B cell (primary cell): ENCODE data around the gene RFWD3. TPM values are rescaled to one million over a fixed set of nuclear protein-coding genes. Genes with fewer than 3 reads are reported as not detected.

ENCODE experiments used
- ATAC-seq: fragments of 200-7000 bp; cut with Tn5 transposase; one replicate; pipeline ENCODE4 v1.10.0; 2021; ENCODE audit warnings: low read depth, mild to moderate bottlenecking, moderate number of reproducible peaks, moderate library complexity
- CTCF ChIA-PET: fragments of 350-600 bp; sonication (Branson Sonifier 250); formaldehyde crosslinking; loops from one replicate; lab custom pipeline; 2021; ENCODE audit warnings: antibody characterized with exemption, inconsistent platforms; lab: Charles Lee
- POLR2A ChIA-PET: fragments of 350-600 bp; sonication (Branson Sonifier 250); formaldehyde crosslinking; loops from one replicate; lab custom pipeline; 2021; ENCODE audit warnings: antibody characterized with exemption; lab: Charles Lee
- DNase-seq: peaks from one replicate; pipeline ENCODE4 v3.0.0; 2013
- H2AFZ ChIP-seq: 2 replicates; pipeline ENCODE4 v1.6.1; 2012; ENCODE audit warnings: mild to moderate bottlenecking, low read depth, low read length; ENCODE audit not compliant: insufficient read depth, poor library complexity, severe bottlenecking
- H3K27ac ChIP-seq, 2 donors: 1 replicate in 1 of 2; 2 replicates in 1 of 2; pipeline ENCODE4 v1.5.1; 2012 to 2013; ENCODE audit warnings: low read length in 2 of 2, mild to moderate bottlenecking in 2 of 2, moderate library complexity in 1 of 2
- H3K27me3 ChIP-seq, 4 experiments: fragments of 200-600 bp in 1 of 4; sonication (generic) in 1 of 4; replicated peaks in 1 of 4; 1 replicate in 2 of 4; 2 replicates in 2 of 4; pipeline versions ENCODE4 v1.6.1 to v1.7.0; 2013 to 2016; ENCODE audit warnings: low read length in 3 of 4, mild to moderate bottlenecking in 2 of 4, mixed read lengths in 1 of 4, moderate library complexity in 1 of 4; ENCODE audit not compliant: insufficient read depth in 4 of 4, control insufficient read depth in 3 of 4; ENCODE audit errors: control extremely low read depth in 1 of 4
- H3K36me3 ChIP-seq, 2 experiments: replicated peaks in 1 of 2; 1 replicate in 1 of 2; 2 replicates in 1 of 2; pipeline versions ENCODE4 v1.6.1 to v1.7.1; 2013; ENCODE audit warnings: low read length in 1 of 2; ENCODE audit not compliant: insufficient read depth in 2 of 2, control insufficient read depth in 1 of 2; ENCODE audit errors: control extremely low read depth in 1 of 2, extremely low read depth in 1 of 2
- H3K4me1 ChIP-seq, 2 donors: fragments of 200-600 bp in 1 of 2; sonication (generic) in 1 of 2; 1 replicate in 1 of 2; 2 replicates in 1 of 2; pipeline versions ENCODE4 v1.5.1 to v1.6.1; 2013 to 2017; ENCODE audit warnings: low read length in 2 of 2; ENCODE audit not compliant: control insufficient read depth in 2 of 2, insufficient read depth in 2 of 2
- H3K4me2 ChIP-seq: replicated peaks from 2 replicates; pipeline ENCODE3; 2012; ENCODE audit warnings: mild to moderate bottlenecking, low read depth, low read length; ENCODE audit not compliant: poor library complexity, severe bottlenecking
- H3K4me3 ChIP-seq, 5 experiments: fragments of 200-600 bp in 1 of 5; sonication (generic) in 1 of 5; 1 replicate in 3 of 5; 2 replicates in 2 of 5; pipeline versions ENCODE4 v1.5.1 to v1.7.0; 2011 to 2016; ENCODE audit warnings: low read length in 4 of 5, mild to moderate bottlenecking in 4 of 5, low read depth in 2 of 5, control low read depth in 1 of 5, moderate library complexity in 1 of 5; ENCODE audit not compliant: insufficient read depth in 1 of 5; ENCODE audit errors: control extremely low read depth in 1 of 5, extremely low read depth in 1 of 5
- H3K79me2 ChIP-seq: fragments of 200-600 bp; sonication (generic); one replicate; pipeline ENCODE4 v1.6.0; 2016; ENCODE audit warnings: low read length; ENCODE audit not compliant: control insufficient read depth, insufficient read depth
- H3K9ac ChIP-seq: fragments of 200-600 bp; sonication (generic); 2 replicates; pipeline ENCODE4 v1.6.1; 2017; ENCODE audit warnings: mild to moderate bottlenecking, low read length, moderate library complexity
- H3K9me3 ChIP-seq, 3 donors: one replicate each; pipeline versions ENCODE4 v1.6.1 to v1.7.1; 2013; ENCODE audit warnings: low read length in 2 of 3; ENCODE audit not compliant: control insufficient read depth in 2 of 3, insufficient read depth in 1 of 3; ENCODE audit errors: control extremely low read depth in 1 of 3
- H4K20me1 ChIP-seq: 2 replicates; pipeline ENCODE4 v1.6.0; 2012; ENCODE audit warnings: mild to moderate bottlenecking, low read length; ENCODE audit not compliant: insufficient read depth, control insufficient read depth, poor library complexity, severe bottlenecking
- H3K27ac Mint-ChIP-seq: one replicate; pipeline ENCODE4 v1.8.0; 2021; ENCODE audit warnings: mixed read lengths
- H3K27me3 Mint-ChIP-seq: one replicate; pipeline ENCODE4 v1.8.0; 2021; ENCODE audit warnings: mixed read lengths
- H3K4me1 Mint-ChIP-seq: one replicate; pipeline ENCODE4 v1.8.0; 2021; ENCODE audit warnings: mixed read lengths
- H3K4me3 Mint-ChIP-seq: one replicate; pipeline ENCODE4 v1.8.0; 2021; ENCODE audit warnings: mixed read lengths
- H3K9me3 Mint-ChIP-seq: one replicate; pipeline ENCODE4 v1.8.0; 2022; ENCODE audit warnings: mixed read lengths; ENCODE audit not compliant: insufficient read depth
- CTCF ChIP-seq: fragments of 200-600 bp; IDR thresholded peaks from one replicate; pipeline ENCODE4 v1.8.0; 2022; ENCODE audit warnings: antibody characterized with exemption, mild to moderate bottlenecking
- EZH2 ChIP-seq: IDR thresholded peaks from 2 replicates; pipeline ENCODE4 v1.6.1; 2012; ENCODE audit warnings: borderline replicate concordance, low read depth, mild to moderate bottlenecking, moderate library complexity, low read length; ENCODE audit not compliant: insufficient read depth, poor library complexity, severe bottlenecking
- WGBS: methylation state at CpG from one replicate; pipeline ENCODE4 v1.1.5; 2013; ENCODE audit warnings: missing lambda C conversion rate; ENCODE audit not compliant: insufficient coverage; 5-methylcytosine and 5-hydroxymethylcytosine counted together
- intact Hi-C: fragments of 100-400 bp; cut with micrococcal nuclease; formaldehyde crosslinking; loops from one replicate; pipeline ENCODE4 v1.10.0; 2022
- polyA plus RNA-seq: library from polyadenylated mRNA; depleted of rRNA; stranded (reverse); fragments of >200 nt; gene quantifications from 2 replicates; pipeline ENCODE4 v1.2.3, GENCODE V29; 2012
- total RNA-seq, 2 donors: library from RNA; stranded (reverse); fragments of 120-200 nt in 1 of 2; gene quantifications; 1 replicate in 1 of 2; 2 replicates in 1 of 2; pipeline versions ENCODE4 v1.2.3 to v1.2.4, GENCODE V29; 2013 to 2022

Gene RFWD3
- total and polyA plus RNA-seq, 2 donors (not counting 1 experiment from before 2014, with no cell fraction given), result 19.7 to 63.3 TPM

GRCh38 chr16:74575175-74575806 is 91.4 kb downstream of the RFWD3 start:
- Histone ChIP-seq H2AFZ (no peak overlapping the region), H3K9ac (no peak overlapping the region), H3K27ac (no peak overlapping the region), H3K4me1 (peaks cover 0 to 3% of the 10 kb centered on the region in 2 donors), H3K9me3 (no peaks in the 10 kb centered on the region), H3K36me3 (no peaks in the 10 kb centered on the region), H3K79me2 (peaks cover 99% of the 10 kb centered on the region), H3K27me3 (no peaks in the 10 kb centered on the region), H3K4me2 (no peak overlapping the region), H3K4me3 (no peak overlapping the region), H4K20me1 (peaks cover 75% of the 10 kb centered on the region)
- no peaks in the 10 kb centered on the region for H3K27me3 Mint-ChIP-seq
- intact Hi-C loops, result no loop called here
- H3K9me3 Mint-ChIP-seq, result no peaks in the 10 kb centered on the region
- H3K4me3 Mint-ChIP-seq, result no peak overlapping the region
- ChIA-PET CTCF (no interaction called here), POLR2A (no interaction called here)
- no peak for DNase-seq
- TF ChIP-seq CTCF (no peak), EZH2 (no peak)
- 100% methylated on average over 1 of the region's 7 CpGs for WGBS
- ATAC-seq, result no peak
- peaks cover 54% of the 10 kb centered on the region for H3K4me1 Mint-ChIP-seq
- H3K27ac Mint-ChIP-seq, result no peak overlapping the region

GRCh38 chr16:74574146-74574545 is 92.5 kb downstream of the RFWD3 start:
- Histone ChIP-seq H3K4me2 (no peak overlapping the region), H4K20me1 (peaks cover 77% of the 10 kb centered on the region), H3K79me2 (peaks cover 99% of the 10 kb centered on the region), H3K4me3 (no peak overlapping the region), H3K9me3 (no peaks in the 10 kb centered on the region), H2AFZ (no peak overlapping the region), H3K36me3 (no peaks in the 10 kb centered on the region), H3K4me1 (peaks cover 0 to 3% of the 10 kb centered on the region in 2 donors), H3K9ac (no peak overlapping the region), H3K27me3 (no peaks in the 10 kb centered on the region), H3K27ac (no peak overlapping the region)
- CTCF ChIA-PET, result interaction anchor here (0.6 to 1.1 kb wide), 3 partner anchors 12 to 50 kb away, joined by 3 to 4 read pairs (median 3); no protein-coding TSS in a partner anchor
- no peak overlapping the region for H3K4me3 Mint-ChIP-seq
- POLR2A ChIA-PET, result no interaction called here
- TF ChIP-seq CTCF, result no peak
- no peak for TF ChIP-seq EZH2
- H3K4me1 Mint-ChIP-seq, result peaks cover 54% of the 10 kb centered on the region
- no CpG with 5 or more reads among the region's 2 CpGs for WGBS
- no peak for ATAC-seq
- intact Hi-C loops, result no loop called here
- DNase-seq, result no peak
- H3K9me3 Mint-ChIP-seq, result no peaks in the 10 kb centered on the region
- no peaks in the 10 kb centered on the region for H3K27me3 Mint-ChIP-seq
- no peak overlapping the region for H3K27ac Mint-ChIP-seq
